DMS53 treated with DMSO at 0.1 percent for 48 hours (cell line): ENCODE data around the gene RBMS1.
A peak's percentile ranks its signal among the peaks of the same experiment; 100 is the strongest.
"Not testable (repeated sequence)": the region's sequence is repeated elsewhere in the genome, so short reads cannot be mapped to it uniquely, and the experiment has no call there.

Source experiments
- DNase-seq: peaks from one replicate; lab custom pipeline; 2025; ENCODE audit not compliant: unreplicated experiment; lab: John Stamatoyannopoulos, UW

Gene RBMS1

DNA sequence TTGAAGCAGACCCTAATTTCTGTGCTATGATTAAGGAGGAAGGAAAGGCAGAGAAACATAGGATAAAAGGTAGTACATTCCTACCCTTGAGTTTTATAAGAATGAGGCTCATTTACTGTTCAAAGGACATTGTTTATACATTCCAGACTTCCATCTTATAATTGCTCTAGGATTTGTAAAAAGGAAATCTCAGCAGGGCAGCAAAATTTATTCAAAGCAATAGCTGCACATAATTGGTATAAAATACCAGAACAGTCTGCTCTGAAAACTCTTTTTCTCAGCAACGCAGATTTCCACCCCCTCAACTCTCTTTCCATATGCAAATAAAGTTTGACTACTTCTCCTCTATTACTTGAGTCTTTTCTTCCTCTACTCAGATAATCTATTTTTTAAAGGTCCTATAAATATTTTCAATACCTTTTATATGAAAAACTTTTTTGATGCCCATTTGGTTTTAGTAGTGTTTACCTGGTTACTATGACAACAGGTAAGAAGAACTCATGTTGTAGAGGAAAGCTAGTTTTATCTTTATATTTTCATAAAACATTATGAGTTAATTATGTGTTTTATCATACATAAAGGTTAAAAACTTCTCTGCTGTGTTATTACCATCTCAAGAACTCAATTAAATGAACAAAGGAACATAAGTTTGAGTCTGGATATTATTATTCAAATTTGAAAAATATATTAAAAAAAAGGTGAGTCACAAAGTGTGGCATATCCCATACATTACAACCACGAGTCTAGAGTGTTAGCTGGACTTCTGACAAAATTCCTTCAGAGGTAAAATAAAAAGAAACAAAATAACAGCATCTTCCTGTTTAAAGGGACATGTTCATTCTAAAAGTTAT, 19.9 kb downstream of the RBMS1 start:
- DNase-seq, result no peak

GRCh38 chr2:160472839-160473251, 20.8 kb downstream of the RBMS1 start:
- DNase-seq, result no peak

- no peak for DNase-seq
These were observed 21.7 kb downstream of the RBMS1 start for GRCh38 chr2:160471950-160472349.

DNA sequence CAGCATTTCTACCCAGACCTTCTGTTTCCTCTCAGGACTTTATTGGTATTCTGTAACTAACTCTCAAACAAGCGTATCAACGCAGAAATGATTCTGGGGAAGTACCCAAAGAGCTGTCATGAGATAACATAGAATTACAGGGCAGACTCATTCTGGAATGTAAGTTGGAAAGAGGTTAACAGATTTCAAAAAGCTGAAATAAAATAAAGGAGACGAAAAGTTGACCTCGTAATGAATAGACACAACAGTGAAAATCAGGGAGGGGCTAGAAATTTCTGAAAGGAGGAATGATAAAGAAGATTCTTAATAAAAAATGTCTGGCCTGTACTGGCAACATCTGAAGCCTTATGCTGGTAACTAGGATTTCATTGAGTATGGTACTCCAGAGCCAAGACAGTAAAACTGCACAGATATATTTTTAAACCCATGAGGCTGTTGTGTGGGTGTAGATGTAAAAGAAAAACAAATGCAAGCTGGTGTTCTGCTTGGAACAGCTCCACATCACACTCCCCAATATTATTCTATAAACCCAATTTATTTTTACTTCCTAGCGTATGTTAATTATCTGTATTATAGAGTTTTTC, 23.9 kb downstream of the RBMS1 start:
- DNase-seq, result no peak

DNA sequence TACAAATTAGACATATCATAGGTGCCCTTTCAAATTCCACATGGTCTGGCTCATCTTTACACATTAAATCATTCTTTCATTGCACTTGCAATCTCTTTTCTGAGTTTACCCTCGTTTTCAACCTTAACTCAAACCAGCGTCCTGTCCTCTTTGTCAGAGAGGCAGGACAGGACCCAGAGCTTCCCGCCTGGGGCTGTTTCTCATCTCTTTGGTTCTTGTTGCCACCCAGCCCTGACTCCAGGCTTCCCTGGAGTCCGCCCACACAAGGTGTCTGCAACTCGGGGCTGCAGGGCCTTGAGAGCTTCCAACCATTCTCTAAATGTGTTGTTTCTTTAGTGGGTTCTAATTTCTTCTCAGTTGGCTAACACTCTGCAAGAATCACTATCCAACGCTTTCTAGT, 24.4 kb downstream of the RBMS1 start:
- no peak for DNase-seq

GRCh38 chr2:160467086-160467485, 26.5 kb downstream of the RBMS1 start:
- DNase-seq, result no peak

DNA sequence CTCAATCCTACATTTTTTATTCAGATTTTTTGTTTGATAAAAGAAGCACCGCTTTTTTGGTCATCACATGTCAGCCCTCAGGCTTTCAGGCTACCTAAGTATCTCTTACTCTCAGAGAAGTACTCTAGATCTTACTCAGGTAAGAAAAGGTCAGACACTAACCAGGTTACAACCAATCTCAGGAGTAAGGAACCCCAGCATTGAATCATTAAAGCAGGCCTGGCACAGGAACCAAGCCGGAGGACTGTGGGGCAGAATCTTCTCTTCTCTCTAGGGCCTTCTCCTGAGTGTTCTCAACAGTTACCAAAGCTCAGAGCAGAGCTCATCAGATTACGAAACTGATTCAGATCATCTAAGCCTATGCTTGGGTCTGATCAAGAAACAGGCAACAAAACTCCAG, 28.2 kb downstream of the RBMS1 start:
- no peak for DNase-seq

DNA sequence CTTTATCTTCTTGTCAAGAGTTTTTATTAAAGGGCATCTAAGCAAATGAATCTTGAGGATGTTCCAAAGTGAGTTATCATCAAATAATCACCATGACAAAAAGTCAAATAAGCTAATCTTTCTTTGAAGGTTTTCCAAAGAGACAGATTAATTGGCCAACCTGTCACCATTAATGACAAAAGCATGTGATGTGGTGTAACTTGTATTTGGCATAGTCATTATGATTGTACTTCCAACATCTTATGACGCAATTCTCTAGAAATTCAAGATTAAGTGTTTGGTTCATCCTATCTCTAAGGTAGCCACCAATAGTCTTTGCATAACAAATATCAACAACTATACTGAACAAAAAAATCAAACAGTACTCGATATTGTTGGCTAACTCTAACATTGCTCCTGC, 28.6 kb downstream of the RBMS1 start:
- no peak for DNase-seq

GRCh38 chr2:160464017-160464416, 29.6 kb downstream of the RBMS1 start:
- DNase-seq, result no peak

- no peak for DNase-seq
These were observed 30.4 kb downstream of the RBMS1 start for GRCh38 chr2:160463245-160463644.

- no peak for DNase-seq
These were observed 33.3 kb downstream of the RBMS1 start for GRCh38 chr2:160460333-160460731.

GRCh38 chr2:160459538-160460332, 33.9 kb downstream of the RBMS1 start:
- DNase-seq, result no peak

DNA sequence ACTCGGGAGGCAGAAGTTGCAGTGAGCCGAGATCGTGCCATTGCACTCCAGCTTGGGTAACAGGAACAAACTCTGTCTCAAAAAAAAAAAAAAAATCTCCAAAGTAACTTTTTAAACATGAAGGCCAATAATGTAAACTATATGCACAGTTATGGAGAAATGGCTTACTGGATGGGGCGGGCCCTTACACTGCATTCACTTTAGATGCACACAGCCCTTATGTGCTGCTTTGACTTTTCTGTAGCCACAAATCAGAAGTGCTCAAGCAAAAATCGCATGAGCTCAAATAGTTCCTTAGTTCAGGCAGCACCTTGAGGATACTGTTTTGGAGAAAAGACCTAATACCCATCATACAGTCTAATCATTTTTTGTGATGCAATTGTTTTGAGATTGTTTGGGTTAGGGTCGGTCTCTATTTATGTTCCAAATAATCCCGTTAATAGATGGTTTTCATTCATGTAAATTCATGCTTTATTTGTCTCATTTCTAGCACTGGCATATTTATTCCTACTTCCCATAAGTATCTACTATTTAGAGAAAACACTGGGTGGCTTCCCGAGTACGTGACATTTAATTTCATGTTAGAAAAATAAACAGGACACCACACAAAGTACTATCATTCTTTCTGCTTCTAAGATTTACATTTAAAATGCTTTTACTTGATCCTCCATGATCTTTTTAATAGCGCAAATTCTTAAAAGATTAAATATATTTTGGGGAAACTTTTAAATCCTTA, 34.7 kb downstream of the RBMS1 start:
- DNase-seq, result no peak

DNA sequence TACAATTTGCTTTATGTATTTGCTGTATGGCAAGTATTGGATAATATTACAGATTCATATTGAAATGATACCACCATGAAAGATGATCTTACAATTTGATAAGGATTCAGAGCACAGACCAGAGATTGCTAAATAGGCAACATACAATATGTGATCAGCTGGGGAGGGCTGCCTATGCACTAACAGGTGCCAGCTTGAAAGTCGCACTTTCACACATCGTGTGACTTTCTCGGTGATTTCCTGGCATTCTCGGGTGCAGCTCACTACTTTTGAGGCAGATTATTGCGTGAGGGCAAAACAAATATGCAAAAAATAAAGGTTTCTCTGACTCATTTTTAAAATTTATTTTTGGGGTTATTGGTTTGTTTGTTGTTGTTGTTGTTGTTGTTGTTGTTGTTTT, 36.0 kb downstream of the RBMS1 start:
- DNase-seq, result no peak

DNA sequence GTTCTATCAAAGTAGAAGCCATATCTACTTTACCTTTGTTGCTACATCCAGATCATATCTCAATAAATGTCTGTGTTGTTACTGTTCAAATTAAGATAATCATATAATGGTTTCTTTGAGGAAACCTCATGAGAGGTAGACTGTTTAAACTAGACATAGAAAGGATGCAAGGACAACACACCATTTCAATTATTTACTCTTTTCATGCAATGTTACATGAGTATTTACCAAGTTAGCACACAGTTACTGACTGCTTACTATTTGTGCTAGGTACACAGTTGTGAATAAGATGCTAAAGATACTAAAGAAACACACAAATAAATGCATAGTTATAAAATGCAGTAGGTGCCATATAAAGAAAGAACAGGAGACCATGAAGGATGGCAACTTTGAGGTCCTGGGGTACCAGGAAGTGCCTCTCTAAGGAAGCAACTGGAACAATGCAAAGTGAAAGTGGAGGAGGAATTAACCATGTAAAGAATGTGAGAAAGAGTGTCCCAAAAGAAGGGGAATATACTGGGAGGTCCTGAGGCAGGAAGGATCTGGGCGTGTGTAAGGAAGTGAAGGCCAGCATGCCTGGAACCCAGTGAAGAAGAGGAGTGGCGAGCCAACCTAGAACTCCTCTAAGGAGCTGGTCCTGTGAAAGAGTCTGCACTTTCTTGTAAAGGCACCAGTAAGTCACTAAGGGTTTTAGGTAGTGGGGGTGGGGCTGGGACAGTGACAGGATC, 39.4 kb downstream of the RBMS1 start:
- peak; percentile 16 for DNase-seq

DNA sequence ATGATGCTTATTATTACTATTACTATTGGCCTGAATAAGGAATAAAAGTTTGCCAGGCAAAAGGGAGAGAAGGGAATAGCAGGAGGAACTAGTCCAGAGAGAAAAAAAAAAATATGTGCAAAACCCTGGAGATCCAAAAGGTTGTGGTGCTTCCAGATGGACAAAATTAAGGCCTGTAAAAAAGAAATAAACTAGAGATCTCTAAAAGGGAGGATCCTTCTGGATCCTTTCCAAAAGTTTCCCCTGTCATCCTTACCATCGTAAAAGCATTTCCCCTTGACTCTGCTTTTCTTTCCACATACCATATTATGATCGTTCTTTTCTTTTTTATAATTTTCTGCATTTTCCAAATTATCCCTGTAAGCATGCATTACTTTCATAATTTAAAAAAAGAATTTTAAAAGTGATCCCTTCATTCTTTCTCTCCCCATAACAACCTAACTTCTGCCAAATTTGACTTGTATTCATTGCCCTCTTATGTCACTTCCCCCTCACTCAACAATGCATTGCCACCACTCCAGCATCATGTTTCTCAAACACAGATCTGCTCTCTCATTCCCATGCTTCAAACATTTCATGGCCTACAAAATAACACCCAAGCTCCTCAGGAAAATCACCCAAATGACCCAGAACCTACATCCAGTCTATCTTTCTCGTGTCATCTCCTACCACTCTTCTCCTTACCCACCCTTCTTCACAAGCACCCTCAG, 40.3 kb downstream of the RBMS1 start:
- no peak for DNase-seq

- DNase-seq, result no peak
These were observed 43.1 kb downstream of the RBMS1 start for GRCh38 chr2:160450486-160450885.

- not testable (repeated sequence) for DNase-seq
These were observed 44.8 kb downstream of the RBMS1 start for GRCh38 chr2:160448821-160449220.

GRCh38 chr2:160445673-160446072, 47.9 kb downstream of the RBMS1 start:
- no peak for DNase-seq

- no peak for DNase-seq
These were observed 51.0 kb downstream of the RBMS1 start for GRCh38 chr2:160442603-160443002.
